IMR-90 (cell line): ENCODE results near the gene CBL. TPM values are rescaled to one million over a fixed set of nuclear protein-coding genes. Genes with fewer than 3 reads are reported as not detected.

Source experiments
- ATAC-seq: fragments of 200-7000 bp; cut with Tn5 transposase; 2 replicates; pipeline ENCODE4 v1.9.1; 2020; ENCODE audit warnings: low read depth, mild to moderate bottlenecking, moderate library complexity
- BruUV-seq: library from RNA; stranded (reverse); fragments of 400-500 nt; replicated peaks from 2 replicates; lab custom pipeline; 2021; lab: Mats Ljungman, UMichigan
- CTCF ChIA-PET: fragments of 300-600 bp; formaldehyde crosslinking; extraction: SDS; loops from one replicate; lab custom pipeline; 2021; ENCODE audit warnings: antibody characterized with exemption; lab: Yijun Ruan, JAX
- POLR2A ChIA-PET: fragments of 300-600 bp; sonication (Branson Sonifier 250); formaldehyde crosslinking; loops from one replicate; lab custom pipeline; 2022; ENCODE audit warnings: antibody characterized with exemption; ENCODE audit not compliant: unreplicated experiment; lab: Charles Lee
- DNase-seq: peaks from one replicate; pipeline ENCODE4 v3.0.0; 2013
- H2AFZ ChIP-seq: replicated peaks from 2 replicates; pipeline ENCODE3; 2013; ENCODE audit warnings: low read length, mild to moderate bottlenecking; ENCODE audit not compliant: poor library complexity
- H2AK5ac ChIP-seq: 2 replicates; pipeline ENCODE4 v1.6.1; 2013; ENCODE audit warnings: low read depth, low read length, inconsistent platforms
- H2AK9ac ChIP-seq: replicated peaks from 2 replicates; pipeline ENCODE3; 2013; ENCODE audit warnings: mild to moderate bottlenecking, low read depth, low read length, moderate library complexity; ENCODE audit not compliant: poor library complexity
- H2BK120ac ChIP-seq: 2 replicates; pipeline ENCODE4 v1.6.1; 2013; ENCODE audit warnings: low read depth, low read length, inconsistent platforms
- H2BK15ac ChIP-seq: 3 replicates; pipeline ENCODE4 v1.6.1; 2013; ENCODE audit warnings: low read depth, low read length, inconsistent platforms
- H2BK20ac ChIP-seq: 2 replicates; pipeline ENCODE4 v1.6.1; 2013; ENCODE audit warnings: low read depth, mild to moderate bottlenecking, inconsistent platforms, low read length, moderate library complexity
- H2BK5ac ChIP-seq: 2 replicates; pipeline ENCODE4 v1.6.1; 2013; ENCODE audit warnings: mild to moderate bottlenecking, low read depth, low read length, inconsistent platforms; ENCODE audit not compliant: poor library complexity, severe bottlenecking
- H3K14ac ChIP-seq: replicated peaks from 2 replicates; pipeline ENCODE4 v1.6.1; 2013; ENCODE audit warnings: low read depth, low read length, inconsistent platforms
- H3K18ac ChIP-seq: 2 replicates; pipeline ENCODE4 v1.6.1; 2013; ENCODE audit warnings: low read depth, low read length, control low read depth
- H3K23ac ChIP-seq: 2 replicates; pipeline ENCODE4 v1.6.1; 2013; ENCODE audit warnings: low read depth, low read length, inconsistent platforms
- H3K27ac ChIP-seq: 2 replicates; pipeline ENCODE4 v1.5.1; 2013; ENCODE audit warnings: mild to moderate bottlenecking, control low read depth, low read length; ENCODE audit not compliant: insufficient read depth
- H3K27me3 ChIP-seq: 2 replicates; pipeline ENCODE4 v1.6.1; 2013; ENCODE audit warnings: low read length; ENCODE audit not compliant: control insufficient read depth, insufficient read depth
- H3K36me3 ChIP-seq: 2 replicates; pipeline ENCODE4 v1.6.1; 2013; ENCODE audit warnings: low read length, mixed read lengths; ENCODE audit not compliant: control insufficient read depth, insufficient read depth
- H3K4ac ChIP-seq: 2 replicates; pipeline ENCODE4 v1.6.1; 2013; ENCODE audit warnings: low read depth, low read length, inconsistent platforms
- H3K4me1 ChIP-seq: 2 replicates; pipeline ENCODE4 v1.6.1; 2013; ENCODE audit warnings: low read length, mixed read lengths; ENCODE audit not compliant: control insufficient read depth, insufficient read depth
- H3K4me2 ChIP-seq: 2 replicates; pipeline ENCODE4 v1.6.1; 2013; ENCODE audit warnings: low read depth, mild to moderate bottlenecking, control low read depth, low read length, moderate library complexity
- H3K4me3 ChIP-seq: 2 replicates; pipeline ENCODE4 v1.5.1; 2013; ENCODE audit warnings: low read depth, mild to moderate bottlenecking, control low read depth, low read length, moderate library complexity; ENCODE audit not compliant: insufficient read depth
- H3K56ac ChIP-seq: 2 replicates; pipeline ENCODE4 v1.6.1; 2013; ENCODE audit warnings: low read length, inconsistent platforms; ENCODE audit not compliant: insufficient read depth; ENCODE audit errors: extremely low read depth
- H3K79me1 ChIP-seq, 2 experiments: 2 replicates each; pipeline ENCODE4 v1.6.1; 2013; ENCODE audit warnings: low read length in 2 of 2, inconsistent platforms in 1 of 2, low read depth in 1 of 2
- H3K9ac ChIP-seq: 2 replicates; pipeline ENCODE4 v1.6.1; 2013; ENCODE audit warnings: low read depth, low read length, control low read depth
- H3K9me1 ChIP-seq: 2 replicates; pipeline ENCODE4 v1.6.1; 2013; ENCODE audit warnings: low read length, inconsistent platforms; ENCODE audit not compliant: insufficient read depth
- H3K9me3 ChIP-seq: 2 replicates; pipeline ENCODE4 v1.6.1; 2013; ENCODE audit warnings: low read length; ENCODE audit not compliant: control insufficient read depth, insufficient read depth
- H4K20me1 ChIP-seq: 2 replicates; pipeline ENCODE4 v1.6.1; 2013; ENCODE audit warnings: low read length, inconsistent platforms; ENCODE audit not compliant: insufficient read depth
- H4K5ac ChIP-seq: 2 replicates; pipeline ENCODE4 v1.6.1; 2013; ENCODE audit warnings: mild to moderate bottlenecking, low read depth, low read length, control low read depth
- H4K8ac ChIP-seq, 2 experiments: 2 replicates each; pipeline ENCODE4 v1.6.1; 2013; ENCODE audit warnings: low read depth in 2 of 2, low read length in 2 of 2, control low read depth in 1 of 2, inconsistent platforms in 1 of 2
- H4K91ac ChIP-seq: 2 replicates; pipeline ENCODE4 v1.6.1; 2013; ENCODE audit warnings: low read depth, low read length, inconsistent platforms; ENCODE audit not compliant: insufficient read depth
- BHLHE40 ChIP-seq: fragments of 150-350 bp; IDR thresholded peaks from 2 replicates; pipeline ENCODE4 v1.6.1; 2016; ENCODE audit warnings: mild to moderate bottlenecking, low read depth, low read length
- CEBPB ChIP-seq: IDR thresholded peaks from 2 replicates; pipeline ENCODE4 v1.6.1; 2012; ENCODE audit warnings: low read depth, low read length, improper control_type of control experiment
- CTCF ChIP-seq: conservative IDR thresholded peaks from 2 replicates; pipeline ENCODE4 v1.5.1; 2012; ENCODE audit warnings: mild to moderate bottlenecking, low read depth, low read length, improper control_type of control experiment
- ELK1 ChIP-seq: fragments of 150-350 bp; IDR thresholded peaks from 2 replicates; pipeline ENCODE4 v1.6.1; 2016; ENCODE audit warnings: low read depth, mild to moderate bottlenecking, low read length, moderate library complexity, borderline replicate concordance
- MAFK ChIP-seq: IDR thresholded peaks from 2 replicates; pipeline ENCODE4 v1.6.1; 2012; ENCODE audit warnings: low read depth, low read length, improper control_type of control experiment
- MAZ ChIP-seq: IDR thresholded peaks from 2 replicates; pipeline ENCODE4 v1.6.1; 2012; ENCODE audit warnings: low read depth, mild to moderate bottlenecking, low read length, improper control_type of control experiment, moderate library complexity, borderline replicate concordance
- POLR2A ChIP-seq: IDR thresholded peaks from 2 replicates; pipeline ENCODE4 v1.6.1; 2012; ENCODE audit warnings: mild to moderate bottlenecking, low read depth, low read length
- RAD21 ChIP-seq: IDR thresholded peaks from 2 replicates; pipeline ENCODE4 v1.6.1; 2012; ENCODE audit warnings: low read length, improper control_type of control experiment
- RCOR1 ChIP-seq: IDR thresholded peaks from 2 replicates; pipeline ENCODE4 v1.6.1; 2012; ENCODE audit warnings: mild to moderate bottlenecking, low read length, improper control_type of control experiment; ENCODE audit not compliant: insufficient replicate concordance
- SMC3 ChIP-seq: fragments of 150-350 bp; IDR thresholded peaks from 2 replicates; pipeline ENCODE4 v1.6.1; 2016; ENCODE audit warnings: low read depth, mild to moderate bottlenecking, antibody characterized with exemption, low read length, moderate library complexity
- USF2 ChIP-seq: fragments of 150-350 bp; IDR thresholded peaks from 2 replicates; pipeline ENCODE4 v1.6.1; 2017; ENCODE audit warnings: mild to moderate bottlenecking, antibody characterized with exemption, low read length, low read depth
- WGBS, 2 experiments: methylation state at CpG; one replicate each; pipeline versions ENCODE4 v1.1.5 to v1.1.7; 2013; ENCODE audit warnings: missing lambda C conversion rate in 2 of 2; ENCODE audit not compliant: insufficient read length in 1 of 2; ENCODE audit errors: extremely low coverage in 2 of 2; 5-methylcytosine and 5-hydroxymethylcytosine counted together
- dilution Hi-C: fragments of 300-500 bp; cut with HindIII; formaldehyde crosslinking; loops from one replicate; pipeline ENCODE4 v1.14.3; 2018; ENCODE audit warnings: low sequenced_read_pairs; ENCODE audit not compliant: unreplicated experiment
- in situ Hi-C: fragments of 300-500 bp; cut with MboI; formaldehyde crosslinking; loops from 3 replicates; pipeline ENCODE4 v1.14.3; 2019; ENCODE audit warnings: low sequenced_read_pairs, inconsistent platforms, mixed read lengths
- intact Hi-C: fragments of 100-400 bp; cut with micrococcal nuclease; formaldehyde crosslinking; loops from 2 replicates; pipeline ENCODE4 v1.10.0; 2022
- polyA plus RNA-seq, 3 experiments: library from polyadenylated mRNA; depleted of rRNA; stranded (reverse); fragments of >200 nt; gene quantifications; 2 replicates each; pipeline ENCODE4 v1.2.3, GENCODE V29; 2012; ENCODE audit warnings: low replicate concordance in 1 of 3
- total RNA-seq: library from RNA; depleted of rRNA; stranded (reverse); fragments of >200 nt; gene quantifications from 2 replicates; pipeline ENCODE4 v1.2.3, GENCODE V29; 2012

CBL gene
- total and polyA plus RNA-seq, 2 of the 4 experiments (the other 2 are of a cell fraction) = 6.1 to 11.8 TPM

GRCh38 chr11:119196833-119197483 lies 9.2 kb upstream of the CBL start:
- H2BK20ac ChIP-seq = no peak overlapping the region
- CTCF ChIA-PET = interaction anchor here (0.6 to 1.6 kb wide), 9 partner anchors 9 to 419 kb away, joined by 3 to 8 read pairs (median 3); partner anchors contain the start of gene CBL
- TF ChIP-seq RAD21 (peak; percentile 89), USF2 (no peak), CTCF (peak; percentile 92), MAFK (no peak), SMC3 (peak; percentile 87), BHLHE40 (no peak), ELK1 (no peak), CEBPB (peak; percentile 93), RCOR1 (peak; percentile 72), POLR2A (0 out of 2 replicates have a peak, but pooled peaks have one; percentile 26), MAZ (no peak)

More at GRCh38 chr11:119196833-119197483, 9.2 kb upstream of the CBL start:
- Histone ChIP-seq H2AK9ac (peak overlapping the region; percentile 92), H3K27me3 (peaks cover 6% of the 10 kb centered on the region), H2BK5ac (no peak overlapping the region), H3K4ac (no peak overlapping the region), H3K9me3 (no peaks in the 10 kb centered on the region), H3K4me2 (no peak overlapping the region), H4K5ac (no peak overlapping the region), H3K36me3 (no peaks in the 10 kb centered on the region), H3K56ac (no peak overlapping the region), H3K4me1 (no peaks in the 10 kb centered on the region), H3K4me3 (no peak overlapping the region), H2AK5ac (peak overlapping the region; percentile 44; the same call in 1 of the 2 replicates), H3K18ac (no peak overlapping the region), H4K91ac (no peak overlapping the region), H2BK15ac (no peak overlapping the region), H4K20me1 (no peaks in the 10 kb centered on the region), H3K9me1 (no peaks in the 10 kb centered on the region; the same call in 1 of the 2 replicates), H3K79me1 (no peaks in the 10 kb centered on the region), H2AFZ (peak overlapping the region; percentile 87), H4K8ac (no peak overlapping the region), H3K9ac (no peak overlapping the region), H3K23ac (no peak overlapping the region), H3K14ac (no peak overlapping the region), H2BK120ac (no peak overlapping the region), H3K27ac (no peak overlapping the region)
- dilution Hi-C loops = no loop called here
- ATAC-seq = peak; percentile 87
- peak; percentile 85 for DNase-seq
- 0% methylated on average over 1 of the region's 5 CpGs; no CpG with 5 or more reads in 1 of the 2 experiments for WGBS, 2 experiments
- intact Hi-C loops = loop anchor here (1.0 to 2.0 kb wide), 5 partner anchors 28 to 140 kb away; partner anchors contain the start of genes HYOU1 and NLRX1
- in situ Hi-C loops = loop anchor here (5.0 kb wide), 1 partner anchor 95 kb away; the partner anchor contains the start of gene DPAGT1
- BruUV-seq = no TSS peak
- POLR2A ChIA-PET = no interaction called here
